A673 (cell line): ENCODE results near the gene TRIL. TPM values are rescaled to one million over a fixed set of nuclear protein-coding genes. Genes with fewer than 3 reads are reported as not detected.

Experiments
- BruUV-seq: library from RNA; stranded (reverse); fragments of 400-500 nt; replicated peaks from 2 replicates; lab custom pipeline; 2021; lab: Mats Ljungman, UMichigan
- CTCF ChIA-PET: fragments of 300-600 bp; sonication (Branson Sonifier 250); formaldehyde crosslinking; loops from one replicate; lab custom pipeline; 2022; ENCODE audit warnings: antibody characterized with exemption; lab: Charles Lee
- POLR2A ChIA-PET: fragments of 300-600 bp; sonication (Branson Sonifier 250); formaldehyde crosslinking; loops from one replicate; lab custom pipeline; 2022; ENCODE audit warnings: antibody characterized with exemption; ENCODE audit not compliant: low non-redundant PET; lab: Charles Lee
- DNase-seq: peaks from one replicate; pipeline ENCODE4 v3.0.0-alpha.2; 2015; ENCODE audit warnings: low spot score
- H3K27ac ChIP-seq: fragments of 200-600 bp; sonication (generic); 2 replicates; pipeline ENCODE4 v1.5.1; 2016; ENCODE audit warnings: mixed run types, low read depth, mild to moderate bottlenecking, mixed read lengths, antibody characterized with exemption, low read length; ENCODE audit not compliant: poor library complexity, severe bottlenecking
- H3K27me3 ChIP-seq: fragments of 200-600 bp; sonication (generic); replicated peaks from 2 replicates; pipeline ENCODE4 v1.6.1; 2017; ENCODE audit warnings: mixed run types, low read depth, mild to moderate bottlenecking, mixed read lengths, antibody characterized with exemption, low read length; ENCODE audit not compliant: insufficient read depth, poor library complexity
- H3K36me3 ChIP-seq: fragments of 200-600 bp; sonication (generic); 2 replicates; pipeline ENCODE4 v1.6.1; 2016; ENCODE audit warnings: mixed run types, mild to moderate bottlenecking, mixed read lengths, antibody characterized with exemption, low read length; ENCODE audit not compliant: insufficient read depth, poor library complexity, severe bottlenecking
- H3K4me1 ChIP-seq: fragments of 200-600 bp; sonication (generic); 2 replicates; pipeline ENCODE4 v1.6.1; 2017; ENCODE audit warnings: mixed run types, mild to moderate bottlenecking, mixed read lengths, antibody characterized with exemption, low read length; ENCODE audit not compliant: insufficient read depth, poor library complexity, severe bottlenecking
- H3K4me3 ChIP-seq: fragments of 200-600 bp; sonication (generic); 2 replicates; pipeline ENCODE4 v1.5.1; 2016; ENCODE audit warnings: low read depth, mixed run types, mild to moderate bottlenecking, mixed read lengths, low read length; ENCODE audit not compliant: poor library complexity, severe bottlenecking
- H3K9me3 ChIP-seq: fragments of 200-600 bp; sonication (generic); 2 replicates; pipeline ENCODE4 v1.6.1; 2016; ENCODE audit warnings: mixed run types, low read depth, mild to moderate bottlenecking, mixed read lengths, antibody characterized with exemption, low read length; ENCODE audit not compliant: poor library complexity, severe bottlenecking
- EZH2 ChIP-seq: fragments of 200-600 bp; sonication (generic); IDR thresholded peaks from 2 replicates; pipeline ENCODE4 v1.6.1; 2017; ENCODE audit warnings: borderline replicate concordance, low read depth, mild to moderate bottlenecking, mixed read lengths, antibody characterized with exemption, low read length; ENCODE audit not compliant: poor library complexity, severe bottlenecking
- intact Hi-C: fragments of 100-400 bp; cut with micrococcal nuclease; formaldehyde crosslinking; loops from one replicate; pipeline ENCODE4 v1.10.0; 2022; ENCODE audit not compliant: unreplicated experiment
- total RNA-seq: library from RNA; stranded (reverse); gene quantifications from 2 replicates; pipeline ENCODE4 v1.2.3, GENCODE V29; 2021
- TF ChIP-seq, protein P1 (sequence below): fragments of 300-800, 200-600 bp; sonication (generic); conservative IDR thresholded peaks from 2 replicates; pipeline ENCODE4 v1.5.1; 2017; ENCODE audit warnings: low read depth, mild to moderate bottlenecking, antibody characterized with exemption, low read length, moderate library complexity, mixed read lengths

The TRIL gene
- total RNA-seq, 1 experiment from 2014 or later: 4.8 TPM

- POLR2A ChIA-PET: interaction anchor here (0.8 kb wide), 1 partner anchor 362 kb away, joined by 4 read pairs; no protein-coding TSS in a partner anchor
- intact Hi-C loops: loop anchor here (2.0 kb wide), 1 partner anchor 31 kb away; no protein-coding TSS in a partner anchor
- Histone ChIP-seq H3K4me3 (peak overlapping the region; percentile 71), H3K27ac (no peak overlapping the region), H3K9me3 (no peaks in the 10 kb centered on the region), H3K4me1 (peaks cover 50% of the 10 kb centered on the region), H3K36me3 (no peaks in the 10 kb centered on the region), H3K27me3 (peaks cover 5% of the 10 kb centered on the region)
- TSS peak; percentile 27 for BruUV-seq
- DNase-seq: peak; percentile 27
- CTCF ChIA-PET: interaction anchor here (1.3 to 2.7 kb wide), 5 partner anchors 31 to 149 kb away, joined by 3 to 26 read pairs (median 14); no protein-coding TSS in a partner anchor
- TF ChIP-seq, protein P1, sequence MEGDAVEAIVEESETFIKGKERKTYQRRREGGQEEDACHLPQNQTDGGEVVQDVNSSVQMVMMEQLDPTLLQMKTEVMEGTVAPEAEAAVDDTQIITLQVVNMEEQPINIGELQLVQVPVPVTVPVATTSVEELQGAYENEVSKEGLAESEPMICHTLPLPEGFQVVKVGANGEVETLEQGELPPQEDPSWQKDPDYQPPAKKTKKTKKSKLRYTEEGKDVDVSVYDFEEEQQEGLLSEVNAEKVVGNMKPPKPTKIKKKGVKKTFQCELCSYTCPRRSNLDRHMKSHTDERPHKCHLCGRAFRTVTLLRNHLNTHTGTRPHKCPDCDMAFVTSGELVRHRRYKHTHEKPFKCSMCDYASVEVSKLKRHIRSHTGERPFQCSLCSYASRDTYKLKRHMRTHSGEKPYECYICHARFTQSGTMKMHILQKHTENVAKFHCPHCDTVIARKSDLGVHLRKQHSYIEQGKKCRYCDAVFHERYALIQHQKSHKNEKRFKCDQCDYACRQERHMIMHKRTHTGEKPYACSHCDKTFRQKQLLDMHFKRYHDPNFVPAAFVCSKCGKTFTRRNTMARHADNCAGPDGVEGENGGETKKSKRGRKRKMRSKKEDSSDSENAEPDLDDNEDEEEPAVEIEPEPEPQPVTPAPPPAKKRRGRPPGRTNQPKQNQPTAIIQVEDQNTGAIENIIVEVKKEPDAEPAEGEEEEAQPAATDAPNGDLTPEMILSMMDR: 0 out of 2 replicates have a peak, but pooled peaks have one; percentile 9
- no peak for TF ChIP-seq EZH2
Observed at GRCh38 chr7:28957751-28958234, 337 bp downstream of the TRIL start.

DNA sequence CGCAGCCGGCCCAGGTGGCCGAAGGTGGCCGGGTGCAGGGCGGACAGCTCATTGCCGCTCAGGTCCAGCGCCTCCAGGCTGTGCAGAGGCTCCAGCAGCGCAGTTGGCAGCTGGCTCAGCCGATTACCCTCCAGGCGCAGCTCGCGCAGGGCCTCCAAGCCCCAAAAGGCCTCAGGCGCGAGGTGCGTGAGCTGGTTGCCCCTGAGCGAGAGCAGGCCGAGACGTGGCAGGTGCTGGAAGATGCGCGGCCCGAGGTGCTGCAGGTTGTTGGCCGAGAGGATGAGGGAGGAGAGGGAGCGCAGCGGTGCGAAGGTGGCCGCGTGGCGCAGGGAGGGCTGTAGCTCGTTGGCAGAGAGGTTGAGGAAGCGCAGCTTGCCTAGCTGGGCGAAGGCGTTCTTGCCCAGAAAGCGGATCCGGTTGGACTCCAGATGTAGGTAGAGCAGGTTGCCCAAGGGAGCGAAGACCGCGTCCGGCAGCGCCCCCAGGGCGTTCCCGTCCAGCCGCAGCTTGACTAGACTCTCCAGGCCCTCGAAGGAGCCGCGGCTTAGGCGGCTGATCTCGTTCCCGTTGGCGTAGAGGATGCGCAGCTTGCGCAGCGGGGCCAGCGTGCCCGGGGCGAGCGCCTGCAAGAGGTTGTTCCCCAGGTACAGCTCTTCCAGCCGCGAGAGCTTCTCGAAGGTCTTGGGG lies 923 bp downstream of the TRIL start:
- TF ChIP-seq, protein P1: no peak
- TF ChIP-seq EZH2: no peak
- BruUV-seq: no TSS peak
- Histone ChIP-seq H3K4me3 (peak overlapping the region; percentile 71), H3K27ac (no peak overlapping the region), H3K9me3 (no peaks in the 10 kb centered on the region), H3K4me1 (peaks cover 50% of the 10 kb centered on the region), H3K36me3 (no peaks in the 10 kb centered on the region), H3K27me3 (peaks cover 5% of the 10 kb centered on the region)
- intact Hi-C loops: loop anchor here (2.0 kb wide), 1 partner anchor 30 kb away; no protein-coding TSS in a partner anchor
- peak; percentile 58 for DNase-seq
- POLR2A ChIA-PET: no interaction called here
- CTCF ChIA-PET: interaction anchor here (0.7 to 2.7 kb wide), 11 partner anchors 9 to 452 kb away, joined by 3 to 26 read pairs (median 4); no protein-coding TSS in a partner anchor

GRCh38 chr7:28956608-28957063 lies 1.5 kb downstream of the TRIL start:
- H3K4me1 ChIP-seq: peaks cover 50% of the 10 kb centered on the region
- H3K36me3 ChIP-seq: no peaks in the 10 kb centered on the region
- POLR2A ChIA-PET: no interaction called here
- BruUV-seq: no TSS peak
- CTCF ChIA-PET: interaction anchor here (0.5 to 2.7 kb wide), 13 partner anchors 8 to 1033 kb away, joined by 3 to 26 read pairs (median 4); no protein-coding TSS in a partner anchor
- H3K27ac ChIP-seq: no peak overlapping the region
- H3K27me3 ChIP-seq: peaks cover 5% of the 10 kb centered on the region
- H3K9me3 ChIP-seq: no peaks in the 10 kb centered on the region
- peak; percentile 81 for DNase-seq
- intact Hi-C loops: loop anchor here (1.0 to 2.0 kb wide), 3 partner anchors 30 to 452 kb away; no protein-coding TSS in a partner anchor
- H3K4me3 ChIP-seq: peak overlapping the region; percentile 71
- TF ChIP-seq EZH2: no peak
- TF ChIP-seq, protein P1: peak; percentile 83
